ENCODE results near the gene GIN1. TPM values are rescaled to one million over a fixed set of nuclear protein-coding genes. Genes with fewer than 3 reads are reported as not detected.

GIN1 gene
- 7.1 and 7.4 TPM in 2 replicates for total RNA-seq

GRCh38 chr5:103119765-103120606, at the start of gene GIN1, which contains the start of gene PPIP5K2:
Gene GIN1 (minus strand): TSS chr5:103120138. CDS start chr5:103108707, 11,431 bp downstream.
Gene PPIP5K2 (plus strand): TSS chr5:103120301. CDS start chr5:103129590, 9,289 bp downstream.

Other genes with a start within 250 kb of the GIN1 start
- gene PPIP5K2, start 163 bp upstream of the GIN1 start, total RNA-seq, result 40.2 and 62.4 TPM in 2 replicates
- gene MACIR, start 138.6 kb upstream of the GIN1 start, total RNA-seq, result 7.7 and 7.9 TPM in 2 replicates